Loucy (cell line): ENCODE results near the gene GDPD1.

ENCODE experiments used
- CTCF ChIP-seq: fragments of 200-600 bp; sonication (generic); conservative IDR thresholded peaks from 2 replicates; pipeline ENCODE4 v1.5.1; 2014; ENCODE audit warnings: mild to moderate bottlenecking, antibody characterized with exemption, low read length
- EZH2phosphoT487 ChIP-seq: fragments of 200-600 bp; IDR thresholded peaks from 2 replicates; pipeline ENCODE4 v1.6.1; 2018; ENCODE audit warnings: antibody characterized with exemption, mild to moderate bottlenecking, moderate library complexity, borderline replicate concordance

GRCh38 chr17:59175076-59175475 is 45.2 kb upstream of the GDPD1 start:
- TF ChIP-seq CTCF (no peak), EZH2phosphoT487 (no peak)
